ENCODE results near the gene C2CD2. TPM values are rescaled to one million over a fixed set of nuclear protein-coding genes. Genes with fewer than 3 reads are reported as not detected.

C2CD2 gene
- total RNA-seq, 2 donors from 2014 or later = 13.3 to 16.1 TPM

- intact Hi-C loops (cut with DNase I) = no loop called here
- no peaks in the 10 kb centered on the region for H3K36me3 ChIP-seq
- no peak overlapping the region for H3K4me3 ChIP-seq
- H3K9ac ChIP-seq (ENCODE audit: low read depth in 2 of 2, low read length in 2 of 2) = no peak overlapping the region
- DNase-seq = peak; percentile 10
- H3K27me3 ChIP-seq = no peaks in the 10 kb centered on the region
- no peaks in the 10 kb centered on the region for H3K9me3 ChIP-seq
- no peak overlapping the region for H3K27ac ChIP-seq
- H3K4me1 ChIP-seq = no peaks in the 10 kb centered on the region
- TF ChIP-seq, protein P1, sequence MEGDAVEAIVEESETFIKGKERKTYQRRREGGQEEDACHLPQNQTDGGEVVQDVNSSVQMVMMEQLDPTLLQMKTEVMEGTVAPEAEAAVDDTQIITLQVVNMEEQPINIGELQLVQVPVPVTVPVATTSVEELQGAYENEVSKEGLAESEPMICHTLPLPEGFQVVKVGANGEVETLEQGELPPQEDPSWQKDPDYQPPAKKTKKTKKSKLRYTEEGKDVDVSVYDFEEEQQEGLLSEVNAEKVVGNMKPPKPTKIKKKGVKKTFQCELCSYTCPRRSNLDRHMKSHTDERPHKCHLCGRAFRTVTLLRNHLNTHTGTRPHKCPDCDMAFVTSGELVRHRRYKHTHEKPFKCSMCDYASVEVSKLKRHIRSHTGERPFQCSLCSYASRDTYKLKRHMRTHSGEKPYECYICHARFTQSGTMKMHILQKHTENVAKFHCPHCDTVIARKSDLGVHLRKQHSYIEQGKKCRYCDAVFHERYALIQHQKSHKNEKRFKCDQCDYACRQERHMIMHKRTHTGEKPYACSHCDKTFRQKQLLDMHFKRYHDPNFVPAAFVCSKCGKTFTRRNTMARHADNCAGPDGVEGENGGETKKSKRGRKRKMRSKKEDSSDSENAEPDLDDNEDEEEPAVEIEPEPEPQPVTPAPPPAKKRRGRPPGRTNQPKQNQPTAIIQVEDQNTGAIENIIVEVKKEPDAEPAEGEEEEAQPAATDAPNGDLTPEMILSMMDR (IDR thresholded peaks at IDR 0.05) = no peak
Observed at GRCh38 chr21:41979751-41980369, 26.0 kb upstream of the C2CD2 start.

DNA sequence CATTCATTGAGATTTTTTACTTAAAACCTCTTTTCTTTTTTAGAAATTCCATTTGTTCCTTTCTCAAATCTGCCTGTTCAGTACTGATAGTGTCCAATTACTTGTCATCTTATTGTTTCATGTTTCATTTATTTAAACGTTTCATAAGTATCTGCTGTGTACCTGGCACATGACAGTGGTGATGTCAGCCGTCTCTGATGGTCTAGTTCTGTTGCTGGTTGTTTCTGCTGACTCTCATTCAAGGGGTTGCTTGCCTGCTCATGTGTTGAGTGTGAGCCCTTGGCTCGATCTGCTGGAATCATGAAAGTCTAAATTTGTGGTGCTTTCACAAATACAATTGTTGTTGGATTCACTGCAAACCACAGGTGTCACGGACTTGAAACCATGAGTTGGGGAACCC, 25.5 kb upstream of the C2CD2 start:
- Histone ChIP-seq H3K4me1 (no peaks in the 10 kb centered on the region), H3K27ac (no peak overlapping the region), H3K4me3 (no peak overlapping the region), H3K36me3 (no peaks in the 10 kb centered on the region), H3K9me3 (no peaks in the 10 kb centered on the region), H3K9ac (ENCODE audit: low read depth in 2 of 2, low read length in 2 of 2) (no peak overlapping the region), H3K27me3 (no peaks in the 10 kb centered on the region)
- no peak for DNase-seq
- TF ChIP-seq, protein P1 (IDR thresholded peaks at IDR 0.05) = no peak
- intact Hi-C loops (cut with DNase I) = no loop called here

DNA sequence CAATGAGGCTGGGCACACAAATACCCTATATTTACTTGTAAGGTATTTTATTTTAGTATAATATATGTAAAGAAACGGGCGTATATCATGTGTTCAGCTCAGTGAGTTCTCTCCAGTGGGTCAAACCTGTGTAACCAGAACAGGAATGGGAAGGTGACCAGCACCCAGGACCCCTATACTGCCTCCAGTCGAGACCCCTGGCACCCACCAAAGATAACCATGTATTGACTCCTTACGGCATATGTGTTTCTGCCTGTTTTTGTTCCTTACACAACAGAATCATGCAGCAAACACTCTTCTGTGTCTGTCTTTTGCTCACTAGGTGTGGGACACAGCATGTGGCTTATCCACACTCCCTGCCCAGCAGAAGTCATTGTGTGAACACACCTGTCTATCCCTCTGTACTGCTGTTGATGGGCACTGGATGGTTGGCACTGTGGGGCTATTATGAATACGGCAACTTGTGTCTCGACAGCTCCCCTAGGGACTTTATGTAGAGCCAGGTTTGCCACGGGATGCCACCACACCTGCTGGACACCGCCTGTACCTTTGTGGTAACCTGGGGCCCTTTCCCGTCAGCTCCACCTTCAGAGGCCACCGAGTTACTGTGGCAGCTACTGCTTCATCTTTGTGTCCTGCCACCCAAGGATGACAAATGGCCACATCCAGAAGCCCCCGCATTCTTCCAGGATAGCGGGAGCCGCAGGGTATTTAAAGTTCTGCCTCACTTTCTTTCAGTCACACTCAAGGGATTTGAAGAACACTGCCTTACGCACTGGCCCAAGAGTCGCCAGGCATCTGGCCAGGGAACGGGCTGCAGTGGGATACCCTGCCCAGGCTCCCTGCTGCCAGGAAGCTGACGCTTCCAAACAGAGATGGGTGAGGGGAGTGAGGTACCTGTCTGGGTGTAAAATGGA, 23.5 kb upstream of the C2CD2 start:
- Histone ChIP-seq H3K4me1 (peaks cover 7% of the 10 kb centered on the region), H3K9me3 (no peaks in the 10 kb centered on the region), H3K9ac (ENCODE audit: low read depth in 2 of 2, low read length in 2 of 2) (no peak overlapping the region), H3K36me3 (no peaks in the 10 kb centered on the region), H3K27me3 (no peaks in the 10 kb centered on the region), H3K27ac (no peak overlapping the region), H3K4me3 (no peak overlapping the region)
- TF ChIP-seq, protein P1 (IDR thresholded peaks at IDR 0.05) = no peak
- intact Hi-C loops (cut with DNase I) = no loop called here
- peak; percentile 15 for DNase-seq

- H3K4me3 ChIP-seq = no peak overlapping the region
- DNase-seq = peak; percentile 6
- H3K4me1 ChIP-seq = peaks cover 7% of the 10 kb centered on the region
- TF ChIP-seq, protein P1 (IDR thresholded peaks at IDR 0.05) = no peak
- intact Hi-C loops (cut with DNase I) = no loop called here
- no peaks in the 10 kb centered on the region for H3K36me3 ChIP-seq
- H3K27ac ChIP-seq = no peak overlapping the region
- H3K9me3 ChIP-seq = no peaks in the 10 kb centered on the region
- no peak overlapping the region for H3K9ac ChIP-seq (ENCODE audit: low read depth in 2 of 2, low read length in 2 of 2)
- H3K27me3 ChIP-seq = no peaks in the 10 kb centered on the region
Observed at GRCh38 chr21:41976611-41977010, 22.8 kb upstream of the C2CD2 start.

GRCh38 chr21:41975391-41976272, 21.8 kb upstream of the C2CD2 start:
- peaks cover 7% of the 10 kb centered on the region for H3K4me1 ChIP-seq
- no peaks in the 10 kb centered on the region for H3K9me3 ChIP-seq
- H3K4me3 ChIP-seq = no peak overlapping the region
- H3K27ac ChIP-seq = no peak overlapping the region
- H3K36me3 ChIP-seq = no peaks in the 10 kb centered on the region
- H3K27me3 ChIP-seq = no peaks in the 10 kb centered on the region
- H3K9ac ChIP-seq (ENCODE audit: low read depth in 2 of 2, low read length in 2 of 2) = no peak overlapping the region
- TF ChIP-seq, protein P1 (IDR thresholded peaks at IDR 0.05) = no peak
- intact Hi-C loops (cut with DNase I) = no loop called here
- DNase-seq = peak; percentile 13

All from colonic mucosa (tissue), 4 donors.